Panc1 (cell line): ENCODE measurements around the gene PDK4. TPM values are rescaled to one million over a fixed set of nuclear protein-coding genes. Genes with fewer than 3 reads are reported as not detected.

Experiments used
- ATAC-seq: fragments of 200-7000 bp; cut with Tn5 transposase; 2 replicates; pipeline ENCODE4 v1.9.1; 2020; ENCODE audit warnings: mild to moderate bottlenecking, moderate library complexity
- BruUV-seq: library from RNA; stranded (reverse); fragments of 400-500 nt; replicated peaks from 2 replicates; lab custom pipeline; 2021; lab: Mats Ljungman, UMichigan
- CTCF ChIA-PET: fragments of 300-600 bp; sonication (Branson Sonifier 250); formaldehyde crosslinking; loops from one replicate; lab custom pipeline; 2022; ENCODE audit warnings: antibody characterized with exemption; lab: Charles Lee
- POLR2A ChIA-PET: fragments of 300-600 bp; sonication (Branson Sonifier 250); formaldehyde crosslinking; loops from one replicate; lab custom pipeline; 2022; ENCODE audit warnings: antibody characterized with exemption; lab: Charles Lee
- DNase-seq: peaks from one replicate; pipeline ENCODE4 v3.0.0-alpha.2; 2010; ENCODE audit warnings: low read depth, low spot score
- H3K27ac ChIP-seq: 2 replicates; pipeline ENCODE4 v1.5.1; 2011; ENCODE audit warnings: mild to moderate bottlenecking, low read length, inconsistent platforms
- H3K27me3 ChIP-seq: fragments of 200-500 bp; sonication (Bioruptor generic); 2 replicates; pipeline ENCODE4 v1.6.0; 2014; ENCODE audit warnings: low read length, inconsistent platforms; ENCODE audit not compliant: control insufficient read depth, insufficient read depth
- H3K36me3 ChIP-seq: fragments of 200-500 bp; sonication (Bioruptor generic); 2 replicates; pipeline ENCODE4 v1.5.1; 2014; ENCODE audit warnings: inconsistent platforms, mild to moderate bottlenecking, low read length, moderate library complexity; ENCODE audit not compliant: control insufficient read depth, insufficient read depth
- H3K4me1 ChIP-seq: 2 replicates; pipeline ENCODE4 v1.5.1; 2011; ENCODE audit warnings: inconsistent platforms, mild to moderate bottlenecking, low read length, moderate library complexity; ENCODE audit not compliant: control insufficient read depth, insufficient read depth
- H3K4me3 ChIP-seq, 2 experiments: 2 replicates each; pipeline ENCODE4 v1.5.1; 2011 to 2012; ENCODE audit warnings: low read depth in 2 of 2, low read length in 2 of 2, mild to moderate bottlenecking in 2 of 2, inconsistent platforms in 1 of 2, moderate library complexity in 1 of 2
- H3K9me3 ChIP-seq: fragments of 200-500 bp; sonication (Bioruptor generic); 2 replicates; pipeline ENCODE4 v1.5.1; 2014; ENCODE audit warnings: low read depth, mild to moderate bottlenecking, inconsistent platforms, low read length, moderate library complexity; ENCODE audit not compliant: control insufficient read depth, insufficient read depth
- POLR2AphosphoS5 ChIP-seq: IDR thresholded peaks from 2 replicates; pipeline ENCODE4 v1.6.1; 2012; ENCODE audit warnings: mild to moderate bottlenecking, low read depth, low read length, moderate library complexity
- SIN3A ChIP-seq: IDR thresholded peaks from 2 replicates; pipeline ENCODE4 v1.6.1; 2012; ENCODE audit warnings: low read depth, mild to moderate bottlenecking, low read length, moderate library complexity, borderline replicate concordance; ENCODE audit not compliant: insufficient read depth
- TCF7L2 ChIP-seq: IDR thresholded peaks from 2 replicates; pipeline ENCODE4 v1.6.1; 2011; ENCODE audit warnings: mild to moderate bottlenecking, low read depth, low read length, inconsistent platforms
- in situ Hi-C: cut with HindIII; loops from 2 replicates; pipeline ENCODE4 v1.10.0; 2016; ENCODE audit warnings: low sequenced_read_pairs, low pct_unique_long_range_greater_than_20kb
- intact Hi-C: fragments of 100-400 bp; cut with micrococcal nuclease; formaldehyde crosslinking; loops from one replicate; pipeline ENCODE4 v1.10.0; 2022; ENCODE audit not compliant: unreplicated experiment
- total RNA-seq: library from RNA; stranded (reverse); gene quantifications from one replicate; pipeline ENCODE4 v1.2.1, GENCODE V29; 2021; ENCODE audit not compliant: unreplicated experiment
- TF ChIP-seq, protein P1 (sequence below), 2 experiments: IDR thresholded peaks; 2 replicates each; pipeline ENCODE4 v1.6.1; 2011 to 2012; ENCODE audit warnings: low read depth in 2 of 2, control low read depth in 1 of 2, low read length in 1 of 2, mild to moderate bottlenecking in 1 of 2, moderate library complexity in 1 of 2; ENCODE audit not compliant: insufficient read depth in 1 of 2
- TF ChIP-seq, protein P2 (sequence below): fragments of 450-650 bp; IDR thresholded peaks from 2 replicates; pipeline ENCODE4 v1.5.1; 2017; ENCODE audit warnings: mild to moderate bottlenecking

Gene PDK4
- total RNA-seq, 1 experiment from 2014 or later: 1.4 TPM

GRCh38 chr7:95623788-95624187, 27.5 kb upstream of the PDK4 start:
- no peak for ATAC-seq
- in situ Hi-C loops: no loop called here
- TF ChIP-seq POLR2AphosphoS5 (no peak), TCF7L2 (no peak)
- TF ChIP-seq, protein P1, sequence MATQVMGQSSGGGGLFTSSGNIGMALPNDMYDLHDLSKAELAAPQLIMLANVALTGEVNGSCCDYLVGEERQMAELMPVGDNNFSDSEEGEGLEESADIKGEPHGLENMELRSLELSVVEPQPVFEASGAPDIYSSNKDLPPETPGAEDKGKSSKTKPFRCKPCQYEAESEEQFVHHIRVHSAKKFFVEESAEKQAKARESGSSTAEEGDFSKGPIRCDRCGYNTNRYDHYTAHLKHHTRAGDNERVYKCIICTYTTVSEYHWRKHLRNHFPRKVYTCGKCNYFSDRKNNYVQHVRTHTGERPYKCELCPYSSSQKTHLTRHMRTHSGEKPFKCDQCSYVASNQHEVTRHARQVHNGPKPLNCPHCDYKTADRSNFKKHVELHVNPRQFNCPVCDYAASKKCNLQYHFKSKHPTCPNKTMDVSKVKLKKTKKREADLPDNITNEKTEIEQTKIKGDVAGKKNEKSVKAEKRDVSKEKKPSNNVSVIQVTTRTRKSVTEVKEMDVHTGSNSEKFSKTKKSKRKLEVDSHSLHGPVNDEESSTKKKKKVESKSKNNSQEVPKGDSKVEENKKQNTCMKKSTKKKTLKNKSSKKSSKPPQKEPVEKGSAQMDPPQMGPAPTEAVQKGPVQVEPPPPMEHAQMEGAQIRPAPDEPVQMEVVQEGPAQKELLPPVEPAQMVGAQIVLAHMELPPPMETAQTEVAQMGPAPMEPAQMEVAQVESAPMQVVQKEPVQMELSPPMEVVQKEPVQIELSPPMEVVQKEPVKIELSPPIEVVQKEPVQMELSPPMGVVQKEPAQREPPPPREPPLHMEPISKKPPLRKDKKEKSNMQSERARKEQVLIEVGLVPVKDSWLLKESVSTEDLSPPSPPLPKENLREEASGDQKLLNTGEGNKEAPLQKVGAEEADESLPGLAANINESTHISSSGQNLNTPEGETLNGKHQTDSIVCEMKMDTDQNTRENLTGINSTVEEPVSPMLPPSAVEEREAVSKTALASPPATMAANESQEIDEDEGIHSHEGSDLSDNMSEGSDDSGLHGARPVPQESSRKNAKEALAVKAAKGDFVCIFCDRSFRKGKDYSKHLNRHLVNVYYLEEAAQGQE (IDR thresholded peaks at IDR 0.05; ENCODE audit: insufficient read depth in 1 of 2, low read depth in 2 of 2, low read length in 1 of 2): no peak
- POLR2A ChIA-PET: no interaction called here
- H3K4me1 ChIP-seq: no peaks in the 10 kb centered on the region
- no peak overlapping the region for H3K27ac ChIP-seq
- H3K4me3 ChIP-seq: no peak overlapping the region
- no peak for DNase-seq
- H3K9me3 ChIP-seq: no peaks in the 10 kb centered on the region
- no TSS peak for BruUV-seq
- CTCF ChIA-PET: no interaction called here
- no peaks in the 10 kb centered on the region for H3K27me3 ChIP-seq
- intact Hi-C loops: no loop called here
- no peaks in the 10 kb centered on the region for H3K36me3 ChIP-seq

DNA sequence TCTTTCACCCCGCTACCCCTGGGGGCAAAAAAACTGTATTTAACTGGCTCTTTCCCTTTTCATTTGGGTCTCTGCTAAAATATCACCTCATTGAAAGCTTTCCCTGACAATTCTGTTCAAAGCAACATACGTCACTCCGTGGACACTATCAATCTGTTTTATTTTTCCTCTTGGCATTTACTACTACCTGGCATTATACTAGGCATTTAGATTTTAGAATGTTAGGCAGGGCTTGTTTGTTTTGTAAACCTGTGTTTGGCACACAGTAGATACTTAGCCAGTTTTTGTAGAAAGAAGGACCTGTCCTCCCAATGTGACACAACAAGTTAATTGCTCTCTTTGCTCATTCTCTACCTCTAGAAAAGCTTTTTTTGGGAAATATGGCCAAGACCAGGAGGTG, 26.5 kb upstream of the PDK4 start:
- TF ChIP-seq POLR2AphosphoS5 (no peak), TCF7L2 (no peak), SIN3A (no peak)
- TF ChIP-seq, protein P2, sequence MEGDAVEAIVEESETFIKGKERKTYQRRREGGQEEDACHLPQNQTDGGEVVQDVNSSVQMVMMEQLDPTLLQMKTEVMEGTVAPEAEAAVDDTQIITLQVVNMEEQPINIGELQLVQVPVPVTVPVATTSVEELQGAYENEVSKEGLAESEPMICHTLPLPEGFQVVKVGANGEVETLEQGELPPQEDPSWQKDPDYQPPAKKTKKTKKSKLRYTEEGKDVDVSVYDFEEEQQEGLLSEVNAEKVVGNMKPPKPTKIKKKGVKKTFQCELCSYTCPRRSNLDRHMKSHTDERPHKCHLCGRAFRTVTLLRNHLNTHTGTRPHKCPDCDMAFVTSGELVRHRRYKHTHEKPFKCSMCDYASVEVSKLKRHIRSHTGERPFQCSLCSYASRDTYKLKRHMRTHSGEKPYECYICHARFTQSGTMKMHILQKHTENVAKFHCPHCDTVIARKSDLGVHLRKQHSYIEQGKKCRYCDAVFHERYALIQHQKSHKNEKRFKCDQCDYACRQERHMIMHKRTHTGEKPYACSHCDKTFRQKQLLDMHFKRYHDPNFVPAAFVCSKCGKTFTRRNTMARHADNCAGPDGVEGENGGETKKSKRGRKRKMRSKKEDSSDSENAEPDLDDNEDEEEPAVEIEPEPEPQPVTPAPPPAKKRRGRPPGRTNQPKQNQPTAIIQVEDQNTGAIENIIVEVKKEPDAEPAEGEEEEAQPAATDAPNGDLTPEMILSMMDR: no peak
- TF ChIP-seq, protein P1 (IDR thresholded peaks at IDR 0.05; ENCODE audit: insufficient read depth in 1 of 2, low read depth in 2 of 2, low read length in 1 of 2): no peak
- Histone ChIP-seq H3K4me1 (no peaks in the 10 kb centered on the region), H3K36me3 (no peaks in the 10 kb centered on the region), H3K27ac (no peak overlapping the region), H3K9me3 (no peaks in the 10 kb centered on the region), H3K27me3 (no peaks in the 10 kb centered on the region), H3K4me3 (no peak overlapping the region)
- ChIA-PET POLR2A (no interaction called here), CTCF (no interaction called here)
- in situ Hi-C loops: no loop called here
- DNase-seq: no peak
- no TSS peak for BruUV-seq
- ATAC-seq: no peak
- intact Hi-C loops: no loop called here
